ENCODE results near the gene MIXL1. TPM values are rescaled to one million over a fixed set of nuclear protein-coding genes. Genes with fewer than 3 reads are reported as not detected.

Gene MIXL1
- total RNA-seq, 1 donor from 2014 or later, result not detected

DNA sequence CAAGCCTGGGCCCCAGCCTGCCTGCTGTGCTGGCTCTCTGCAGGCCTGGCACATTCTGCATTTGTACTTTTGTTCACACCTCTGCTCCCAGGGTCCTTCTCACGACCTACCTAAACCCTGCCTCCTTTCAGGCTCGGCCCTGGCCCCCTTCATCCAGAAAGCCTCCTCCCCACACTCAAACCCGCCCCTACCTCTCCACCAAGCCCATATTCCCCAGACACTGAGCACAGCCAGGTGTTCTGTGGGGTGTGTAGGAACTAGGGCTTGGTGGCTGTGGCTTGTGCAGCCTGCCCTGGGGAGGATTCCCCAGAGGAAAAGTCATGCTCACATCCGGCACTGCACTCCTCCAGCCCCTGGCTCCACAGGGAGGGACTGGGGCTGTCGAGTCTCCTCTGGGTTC lies 8.2 kb upstream of the MIXL1 start:
- TF ChIP-seq, protein P1, sequence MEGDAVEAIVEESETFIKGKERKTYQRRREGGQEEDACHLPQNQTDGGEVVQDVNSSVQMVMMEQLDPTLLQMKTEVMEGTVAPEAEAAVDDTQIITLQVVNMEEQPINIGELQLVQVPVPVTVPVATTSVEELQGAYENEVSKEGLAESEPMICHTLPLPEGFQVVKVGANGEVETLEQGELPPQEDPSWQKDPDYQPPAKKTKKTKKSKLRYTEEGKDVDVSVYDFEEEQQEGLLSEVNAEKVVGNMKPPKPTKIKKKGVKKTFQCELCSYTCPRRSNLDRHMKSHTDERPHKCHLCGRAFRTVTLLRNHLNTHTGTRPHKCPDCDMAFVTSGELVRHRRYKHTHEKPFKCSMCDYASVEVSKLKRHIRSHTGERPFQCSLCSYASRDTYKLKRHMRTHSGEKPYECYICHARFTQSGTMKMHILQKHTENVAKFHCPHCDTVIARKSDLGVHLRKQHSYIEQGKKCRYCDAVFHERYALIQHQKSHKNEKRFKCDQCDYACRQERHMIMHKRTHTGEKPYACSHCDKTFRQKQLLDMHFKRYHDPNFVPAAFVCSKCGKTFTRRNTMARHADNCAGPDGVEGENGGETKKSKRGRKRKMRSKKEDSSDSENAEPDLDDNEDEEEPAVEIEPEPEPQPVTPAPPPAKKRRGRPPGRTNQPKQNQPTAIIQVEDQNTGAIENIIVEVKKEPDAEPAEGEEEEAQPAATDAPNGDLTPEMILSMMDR (IDR thresholded peaks at IDR 0.05), result no peak
- Histone ChIP-seq H3K4me3 (no peak overlapping the region), H3K36me3 (no peaks in the 10 kb centered on the region), H3K27me3 (no peaks in the 10 kb centered on the region), H3K4me1 (no peaks in the 10 kb centered on the region), H3K9me3 (no peaks in the 10 kb centered on the region), H3K27ac (no peak overlapping the region)
- no peak for DNase-seq (ENCODE audit: low spot score in 2 of 2)
- intact Hi-C loops (cut with DNase I), result no loop called here

DNA sequence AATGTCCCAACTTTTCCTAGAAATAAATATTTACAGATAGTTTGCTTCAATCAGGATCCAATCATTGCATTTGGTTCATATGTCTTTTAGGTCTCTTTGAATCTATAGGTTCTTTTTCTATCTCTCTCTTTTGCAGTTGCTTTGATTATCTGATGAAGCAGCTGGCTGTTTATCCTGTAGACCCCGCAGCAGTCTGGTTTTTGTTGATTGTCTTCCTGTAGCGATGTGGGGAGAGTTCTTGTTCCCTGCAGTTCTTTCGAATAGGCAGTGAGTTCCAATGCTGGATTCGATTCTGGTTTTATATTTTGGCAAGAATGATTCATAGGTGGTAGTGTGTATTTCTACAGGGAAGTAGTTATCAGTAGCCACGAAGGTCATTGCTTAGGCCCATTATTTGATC lies 7.4 kb upstream of the MIXL1 start:
- no peaks in the 10 kb centered on the region for H3K27me3 ChIP-seq
- intact Hi-C loops (cut with DNase I), result no loop called here
- H3K27ac ChIP-seq, result no peak overlapping the region

DNA sequence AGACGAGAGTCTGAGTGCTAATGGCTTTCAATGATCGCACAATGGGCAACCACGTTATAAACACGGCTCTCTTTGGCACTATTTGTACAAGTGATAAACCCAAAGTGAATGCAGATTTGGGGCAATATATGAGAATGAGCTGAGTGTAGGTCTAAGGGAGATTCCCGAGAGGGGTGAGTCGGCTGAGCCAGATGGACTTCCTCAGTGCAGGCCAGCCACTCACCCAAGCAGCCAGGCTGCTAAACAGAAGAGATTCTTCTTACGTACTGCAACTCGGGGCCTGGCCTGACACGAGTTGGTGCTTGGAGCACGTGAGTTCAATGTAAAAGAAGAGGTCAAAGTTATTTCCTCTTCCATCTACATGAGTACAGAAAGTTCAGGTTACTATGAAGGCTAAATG lies 6.2 kb upstream of the MIXL1 start:
- DNase-seq (ENCODE audit: low spot score in 2 of 2), result no peak
- TF ChIP-seq, protein P1 (IDR thresholded peaks at IDR 0.05), result no peak
- Histone ChIP-seq H3K4me3 (no peak overlapping the region), H3K4me1 (no peaks in the 10 kb centered on the region), H3K27me3 (no peaks in the 10 kb centered on the region), H3K27ac (no peak overlapping the region), H3K36me3 (no peaks in the 10 kb centered on the region), H3K9me3 (no peaks in the 10 kb centered on the region)
- intact Hi-C loops (cut with DNase I), result no loop called here

More for the DNA sequence above, 7.4 kb upstream of the MIXL1 start:
- DNase-seq (ENCODE audit: low spot score in 2 of 2), result no peak
- H3K9me3 ChIP-seq, result no peaks in the 10 kb centered on the region
- H3K36me3 ChIP-seq, result no peaks in the 10 kb centered on the region
- no peak overlapping the region for H3K4me3 ChIP-seq
- no peaks in the 10 kb centered on the region for H3K4me1 ChIP-seq
- TF ChIP-seq, protein P1 (IDR thresholded peaks at IDR 0.05), result no peak

DNA sequence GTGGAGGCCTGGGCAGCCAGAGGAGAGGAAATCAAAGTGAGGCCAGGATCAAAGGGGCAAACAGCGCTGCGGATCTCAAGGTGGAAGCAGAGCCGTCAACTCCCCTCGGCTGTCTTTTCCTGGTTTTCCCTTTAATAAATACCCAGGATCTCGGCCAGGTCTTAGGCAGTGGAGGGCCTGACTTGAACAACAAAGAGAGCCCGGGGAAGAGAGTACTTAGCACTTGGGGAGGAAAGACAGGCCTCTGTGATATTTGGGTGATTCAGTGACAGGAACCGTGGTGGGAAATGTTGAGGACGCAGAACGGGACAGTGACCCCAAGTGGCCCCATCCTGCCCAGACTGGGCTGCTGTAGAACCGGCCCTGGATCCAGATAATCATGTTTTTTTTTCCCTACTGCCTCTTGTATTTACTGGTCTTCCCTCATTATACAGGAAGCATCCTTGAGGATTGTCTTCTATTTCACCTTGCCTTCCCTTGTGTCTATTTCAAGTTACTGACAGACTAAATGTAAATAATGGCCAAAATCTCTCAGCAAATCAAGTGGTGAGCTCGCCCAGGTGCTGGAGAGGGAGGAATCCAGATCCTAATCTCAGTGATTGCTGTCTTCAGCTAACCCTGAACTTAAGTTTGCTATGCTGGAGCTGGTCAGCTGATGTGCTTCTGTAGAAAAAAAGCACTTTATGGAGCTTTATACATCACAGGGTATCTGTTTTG lies 2.8 kb upstream of the MIXL1 start:
- Histone ChIP-seq H3K36me3 (no peaks in the 10 kb centered on the region), H3K27me3 (no peaks in the 10 kb centered on the region), H3K27ac (no peak overlapping the region), H3K4me1 (no peaks in the 10 kb centered on the region), H3K4me3 (no peak overlapping the region), H3K9me3 (no peaks in the 10 kb centered on the region)
- TF ChIP-seq, protein P1 (IDR thresholded peaks at IDR 0.05), result no peak
- intact Hi-C loops (cut with DNase I), result no loop called here
- DNase-seq (ENCODE audit: low spot score in 2 of 2), result no peak

DNA sequence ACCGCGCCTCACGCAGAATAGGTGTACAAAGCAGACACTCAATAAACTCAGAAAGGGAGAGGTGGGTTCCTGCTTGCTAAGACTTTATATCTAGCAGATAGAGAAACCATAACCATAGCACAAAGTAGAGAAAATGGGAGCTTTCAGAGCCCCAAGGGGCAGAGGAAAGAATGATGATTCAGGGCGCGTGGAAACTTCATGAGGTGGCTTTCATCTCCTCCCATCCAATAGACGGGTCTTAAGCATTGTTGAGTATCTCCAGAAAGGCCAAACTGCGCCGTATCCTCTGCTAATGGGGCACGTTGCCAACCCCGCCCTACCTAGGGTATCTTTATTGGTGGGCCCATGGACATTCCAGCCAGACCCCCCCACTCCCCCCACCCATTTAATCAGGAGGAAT lies 778 bp upstream of the MIXL1 start:
- intact Hi-C loops (cut with DNase I), result no loop called here
- H3K4me3 ChIP-seq, result no peak overlapping the region
- no peak overlapping the region for H3K27ac ChIP-seq
- DNase-seq (ENCODE audit: low spot score in 2 of 2), result no peak
- H3K36me3 ChIP-seq, result no peaks in the 10 kb centered on the region
- no peaks in the 10 kb centered on the region for H3K9me3 ChIP-seq
- no peaks in the 10 kb centered on the region for H3K27me3 ChIP-seq
- TF ChIP-seq, protein P1 (IDR thresholded peaks at IDR 0.05), result no peak
- no peaks in the 10 kb centered on the region for H3K4me1 ChIP-seq
